GM12872 (cell line): Measurements from ENCODE around the gene FMNL2.

Source experiments
- CTCF ChIP-seq: IDR thresholded peaks from 3 replicates; pipeline ENCODE4 v1.5.1; 2011; ENCODE audit warnings: low read depth, mild to moderate bottlenecking, low read length, moderate library complexity; ENCODE audit not compliant: insufficient read depth

Gene FMNL2

GRCh38 chr2:152389483-152389882, 54.5 kb downstream of the FMNL2 start:
- no peak for TF ChIP-seq CTCF

- no peak for TF ChIP-seq CTCF
These were observed 55.9 kb downstream of the FMNL2 start for GRCh38 chr2:152390837-152391236.

GRCh38 chr2:152391318-152391717, 56.3 kb downstream of the FMNL2 start:
- TF ChIP-seq CTCF = no peak

GRCh38 chr2:152393377-152393776, 58.4 kb downstream of the FMNL2 start:
- no peak for TF ChIP-seq CTCF

- TF ChIP-seq CTCF = no peak
These were observed 59.4 kb downstream of the FMNL2 start for GRCh38 chr2:152394326-152394725.

GRCh38 chr2:152395103-152395502, 60.1 kb downstream of the FMNL2 start:
- no peak for TF ChIP-seq CTCF

GRCh38 chr2:152395572-152395971, 60.6 kb downstream of the FMNL2 start:
- TF ChIP-seq CTCF = no peak

- TF ChIP-seq CTCF = no peak
These were observed 61.1 kb downstream of the FMNL2 start for GRCh38 chr2:152396051-152396511.
